Kidney (tissue), 14 donors: ENCODE measurements around the gene DYNLL2. TPM values are rescaled to one million over a fixed set of nuclear protein-coding genes. Genes with fewer than 3 reads are reported as not detected.

Source experiments
- DNase-seq, 5 donors: peaks; one replicate each; pipeline ENCODE4 v3.0.0-alpha.2; 2013 to 2020
- FAIRE-seq: peaks from 2 replicates; lab custom pipeline; 2012; peaks lifted over from hg19 to GRCh38; lab: Jason Lieb, UNC
- H3K27ac ChIP-seq, 2 donors: one replicate each; pipeline ENCODE4 v1.7.0; 2013; ENCODE audit warnings: low read depth in 2 of 2, low read length in 2 of 2, inconsistent platforms in 1 of 2
- H3K27me3 ChIP-seq: one replicate; pipeline ENCODE4 v1.7.1; 2013; ENCODE audit warnings: low read length, inconsistent platforms; ENCODE audit not compliant: control insufficient read depth, insufficient read depth
- H3K36me3 ChIP-seq, 3 donors: one replicate each; pipeline versions ENCODE4 v1.7.0 to v1.7.1; 2013; ENCODE audit warnings: low read length in 3 of 3, control low read depth in 1 of 3, inconsistent platforms in 1 of 3; ENCODE audit not compliant: insufficient read depth in 3 of 3, control insufficient read depth in 2 of 3
- H3K4me1 ChIP-seq, 3 donors: one replicate each; pipeline versions ENCODE4 v1.7.0 to v1.7.1; 2013; ENCODE audit warnings: low read length in 3 of 3, inconsistent platforms in 1 of 3, low read depth in 1 of 3; ENCODE audit not compliant: control insufficient read depth in 2 of 3, insufficient read depth in 2 of 3
- H3K4me3 ChIP-seq, 3 donors: one replicate each; pipeline versions ENCODE4 v1.7.0 to v1.8.1; 2013; ENCODE audit warnings: low read length in 3 of 3, control low read depth in 1 of 3, inconsistent platforms in 1 of 3
- H3K9ac ChIP-seq, 3 donors: one replicate each; pipeline versions ENCODE4 v1.7.0 to v1.7.1; 2013; ENCODE audit warnings: low read length in 3 of 3, control low read depth in 1 of 3, inconsistent platforms in 1 of 3
- H3K9me3 ChIP-seq, 3 donors: one replicate each; pipeline versions ENCODE4 v1.7.0 to v1.7.1; 2013; ENCODE audit warnings: low read length in 3 of 3, control low read depth in 1 of 3, inconsistent platforms in 1 of 3; ENCODE audit not compliant: control insufficient read depth in 2 of 3, insufficient read depth in 1 of 3
- CTCF ChIP-seq: IDR thresholded peaks from 3 replicates; pipeline ENCODE4 v1.5.1; 2012; ENCODE audit warnings: mild to moderate bottlenecking, moderate library complexity, borderline replicate concordance; ENCODE audit not compliant: insufficient read depth; ENCODE audit errors: extremely low read depth
- intact Hi-C: fragments of 100-400 bp; cut with DNase I; formaldehyde crosslinking; loops from one replicate; pipeline ENCODE4 v1.11.1; 2022
- polyA plus RNA-seq: library from polyadenylated mRNA; stranded (reverse); fragments of 350-450 nt; fragmentation: Illumina TruSeq; extraction: RNeasy Lipid Tissue Mini Kit (QIAGEN cat#74804); gene quantifications from one replicate; pipeline ENCODE4 v1.2.3, GENCODE V29; 2014; ENCODE audit warnings: low read depth, low replicate concordance; ENCODE audit not compliant: insufficient read depth
- total RNA-seq: library from RNA; stranded (reverse); fragmentation: NEBNext Ultra II Directional; extraction: Animal tissue kit (Norgen Biotek cat#: 25700); gene quantifications from one replicate; pipeline ENCODE4 v1.2.1, GENCODE V29; 2021
- donor health status: control.
- donor health status: control.
- donor health status: control.
- donor health status: control.
- donor health status: control.
- donor health status: DM: yes; HTN: yes; CAD: no.
- donor health status: Normal renal cell carcinoma (clear cell type).

The DYNLL2 gene
- total and polyA plus RNA-seq, 2 donors from 2014 or later, result 43.2 to 59.7 TPM

GRCh38 chr17:58047376-58048150 lies 35.7 kb upstream of the DYNLL2 start:
- H3K9ac ChIP-seq, result no peak overlapping the region
- intact Hi-C loops, result no loop called here
- TF ChIP-seq CTCF, result no peak

GRCh38 chr17:58049533-58049932 lies 33.7 kb upstream of the DYNLL2 start:
- Histone ChIP-seq H3K9ac (no peak overlapping the region), H3K27ac (no peak overlapping the region), H3K36me3 (no peaks in the 10 kb centered on the region), H3K4me3 (no peak overlapping the region), H3K27me3 (no peaks in the 10 kb centered on the region), H3K4me1 (no peaks in the 10 kb centered on the region), H3K9me3 (no peaks in the 10 kb centered on the region)
- TF ChIP-seq CTCF, result no peak
- intact Hi-C loops, result no loop called here
- DNase-seq (no peak), FAIRE-seq (no peak)

More at GRCh38 chr17:58047376-58048150, 35.7 kb upstream of the DYNLL2 start:
- no peaks in the 10 kb centered on the region for H3K36me3 ChIP-seq
- no peak for FAIRE-seq
- DNase-seq, result no peak
- H3K9me3 ChIP-seq, result no peaks in the 10 kb centered on the region
- no peaks in the 10 kb centered on the region for H3K27me3 ChIP-seq
- H3K27ac ChIP-seq, result no peak overlapping the region
- H3K4me3 ChIP-seq, result no peak overlapping the region
- H3K4me1 ChIP-seq, result no peaks in the 10 kb centered on the region

GRCh38 chr17:58050966-58051365 lies 32.3 kb upstream of the DYNLL2 start:
- Histone ChIP-seq H3K4me3 (no peak overlapping the region), H3K27me3 (no peaks in the 10 kb centered on the region), H3K4me1 (no peaks in the 10 kb centered on the region), H3K36me3 (no peaks in the 10 kb centered on the region), H3K9me3 (no peaks in the 10 kb centered on the region), H3K9ac (no peak overlapping the region), H3K27ac (no peak overlapping the region)
- TF ChIP-seq CTCF, result no peak
- FAIRE-seq (no peak), DNase-seq (no peak)
- intact Hi-C loops, result no loop called here

- no peak for FAIRE-seq
- intact Hi-C loops, result no loop called here
- H3K4me3 ChIP-seq, result no peak overlapping the region
- TF ChIP-seq CTCF, result no peak
- no peaks in the 10 kb centered on the region for H3K36me3 ChIP-seq
- no peaks in the 10 kb centered on the region for H3K9me3 ChIP-seq
- H3K27me3 ChIP-seq, result no peaks in the 10 kb centered on the region
- H3K9ac ChIP-seq, result no peak overlapping the region
- no peak overlapping the region for H3K27ac ChIP-seq
- H3K4me1 ChIP-seq, result no peaks in the 10 kb centered on the region
- no peak for DNase-seq
Measured at GRCh38 chr17:58051468-58051867, 31.8 kb upstream of the DYNLL2 start.
